ENCODE data around the gene LUC7L3. TPM values are rescaled to one million over a fixed set of nuclear protein-coding genes. Genes with fewer than 3 reads are reported as not detected.
"Not testable (repeated sequence)": the region's sequence is repeated elsewhere in the genome, so short reads cannot be mapped to it uniquely, and the experiment has no call there.

The LUC7L3 gene
- total RNA-seq, 1 donor from 2014 or later, result 188 TPM

GRCh38 chr17:50676065-50676975, 43.1 kb upstream of the LUC7L3 start:
- H3K9me3 Mint-ChIP-seq, result no peaks in the 10 kb centered on the region
- peaks cover 4% of the 10 kb centered on the region for H3K4me1 Mint-ChIP-seq
- H3K27ac Mint-ChIP-seq (ENCODE audit: unreplicated experiment), result no peak overlapping the region
- H3K36me3 Mint-ChIP-seq (ENCODE audit: low read depth), result no peaks in the 10 kb centered on the region
- no peak for TF ChIP-seq CTCF (conservative IDR thresholded peaks at IDR 0.05)
- DNase-seq (ENCODE audit: low read depth, low spot score), result no peak
- no peak overlapping the region for H3K4me3 Mint-ChIP-seq
- H3K27me3 Mint-ChIP-seq (ENCODE audit: low read depth), result no peaks in the 10 kb centered on the region

GRCh38 chr17:50677851-50678375, 41.5 kb upstream of the LUC7L3 start:
- Mint-ChIP-seq H3K9me3 (no peaks in the 10 kb centered on the region), H3K4me1 (peaks cover 16% of the 10 kb centered on the region), H3K4me3 (no peak overlapping the region), H3K27me3 (ENCODE audit: low read depth) (no peaks in the 10 kb centered on the region), H3K27ac (ENCODE audit: unreplicated experiment) (no peak overlapping the region), H3K36me3 (ENCODE audit: low read depth) (no peaks in the 10 kb centered on the region)
- no peak for DNase-seq (ENCODE audit: low read depth, low spot score)
- no peak for TF ChIP-seq CTCF (conservative IDR thresholded peaks at IDR 0.05)

- no peak for TF ChIP-seq CTCF (conservative IDR thresholded peaks at IDR 0.05)
- Mint-ChIP-seq H3K36me3 (ENCODE audit: low read depth) (no peaks in the 10 kb centered on the region), H3K4me3 (no peak overlapping the region), H3K4me1 (peaks cover 18% of the 10 kb centered on the region), H3K27ac (ENCODE audit: unreplicated experiment) (no peak overlapping the region), H3K27me3 (ENCODE audit: low read depth) (no peaks in the 10 kb centered on the region), H3K9me3 (no peaks in the 10 kb centered on the region)
- DNase-seq (ENCODE audit: low read depth, low spot score), result no peak
Measured at GRCh38 chr17:50679008-50679544, 40.3 kb upstream of the LUC7L3 start.

DNA sequence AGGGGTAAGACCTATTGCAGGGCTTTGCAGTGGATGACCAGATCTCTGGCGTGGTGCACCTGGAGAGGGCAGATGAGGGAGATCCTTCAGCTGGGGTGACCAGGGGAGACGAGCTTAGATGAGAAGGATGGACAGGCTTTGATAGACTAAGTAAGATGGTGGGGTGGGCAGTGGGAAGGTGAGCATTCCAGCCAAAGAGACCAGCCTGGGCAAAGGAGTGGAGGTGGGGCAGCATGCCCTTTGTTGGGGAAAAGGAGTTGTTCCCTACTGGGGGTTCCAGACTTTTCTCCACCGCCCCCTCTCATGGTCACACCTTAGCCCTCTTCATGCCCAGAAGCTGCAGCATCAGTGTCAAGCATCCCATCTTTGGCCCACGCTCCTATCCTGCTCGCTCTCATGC, 39.3 kb upstream of the LUC7L3 start:
- Mint-ChIP-seq H3K9me3 (no peaks in the 10 kb centered on the region), H3K4me1 (peaks cover 24% of the 10 kb centered on the region), H3K4me3 (no peak overlapping the region), H3K36me3 (ENCODE audit: low read depth) (no peaks in the 10 kb centered on the region), H3K27me3 (ENCODE audit: low read depth) (no peaks in the 10 kb centered on the region), H3K27ac (ENCODE audit: unreplicated experiment) (no peak overlapping the region)
- no peak for DNase-seq (ENCODE audit: low read depth, low spot score)
- no peak for TF ChIP-seq CTCF (conservative IDR thresholded peaks at IDR 0.05)

DNA sequence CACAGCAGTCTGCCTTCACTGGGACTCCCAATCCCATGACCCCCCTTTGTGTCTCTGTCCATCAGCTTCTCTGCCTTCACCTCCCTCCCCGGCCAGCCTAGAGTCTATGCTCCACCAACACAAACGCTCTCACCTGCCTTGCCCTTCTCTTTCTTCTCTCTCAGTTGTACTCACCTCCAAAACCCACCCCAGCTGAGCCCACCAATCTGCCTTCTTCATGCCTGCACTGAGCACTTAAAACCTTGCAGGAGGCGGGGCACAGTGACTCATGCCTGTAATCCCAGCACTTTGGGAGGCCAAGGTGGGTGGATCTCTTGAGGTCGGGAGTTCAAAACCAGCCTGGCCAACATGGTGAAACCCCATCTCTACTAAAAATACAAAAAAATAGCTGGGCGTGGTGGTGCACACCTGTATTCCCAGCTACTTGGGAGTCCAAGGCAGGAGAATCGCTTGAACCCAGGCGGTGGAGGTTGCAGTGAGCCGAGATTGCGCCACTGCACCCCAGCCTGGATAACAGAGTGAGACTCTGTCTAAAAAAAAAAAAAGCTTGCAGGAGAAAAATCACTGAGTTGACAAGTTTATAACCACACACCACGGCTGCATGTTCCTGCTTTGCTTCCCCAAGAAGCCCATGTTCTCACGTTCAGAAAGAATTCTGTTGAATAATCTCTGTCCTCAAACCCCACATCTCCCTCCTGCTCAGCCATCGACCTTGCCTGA, 38.7 kb upstream of the LUC7L3 start:
- peaks cover 24% of the 10 kb centered on the region for H3K4me1 Mint-ChIP-seq
- H3K9me3 Mint-ChIP-seq; H3K27ac Mint-ChIP-seq (ENCODE audit: unreplicated experiment); H3K4me3 Mint-ChIP-seq; DNase-seq (ENCODE audit: low read depth, low spot score); H3K36me3 Mint-ChIP-seq (ENCODE audit: low read depth); H3K27me3 Mint-ChIP-seq (ENCODE audit: low read depth): not testable (repeated sequence)

Data from neural crest cell (in vitro differentiated cells).